HCT116 (cell line): ENCODE results near the gene SPINK5.

Source experiments
- CBX3 ChIP-seq: IDR thresholded peaks from 2 replicates; pipeline ENCODE4 v1.6.1; 2012; ENCODE audit warnings: low read depth
- CEBPB ChIP-seq: IDR thresholded peaks from 2 replicates; pipeline ENCODE4 v1.6.1; 2012; ENCODE audit warnings: low read depth
- EZH2 ChIP-seq: fragments of 200-600 bp; sonication (generic); IDR thresholded peaks from 2 replicates; pipeline ENCODE4 v1.6.1; 2017; ENCODE audit warnings: antibody characterized with exemption, mixed run types
- EZH2phosphoT487 ChIP-seq: fragments of 200-600 bp; IDR thresholded peaks from 2 replicates; pipeline ENCODE4 v1.6.1; 2018; ENCODE audit warnings: antibody characterized with exemption, borderline replicate concordance
- JUND ChIP-seq: IDR thresholded peaks from 2 replicates; pipeline ENCODE4 v1.6.1; 2012
- POLR2A ChIP-seq: IDR thresholded peaks from 2 replicates; pipeline ENCODE4 v1.7.0; 2011; ENCODE audit warnings: borderline replicate concordance; ENCODE audit not compliant: insufficient read depth, insufficient read length; ENCODE audit errors: extremely low read depth
- RAD21 ChIP-seq: IDR thresholded peaks from 2 replicates; pipeline ENCODE4 v1.6.1; 2012; ENCODE audit warnings: low read depth, mild to moderate bottlenecking
- SP1 ChIP-seq: IDR thresholded peaks from 2 replicates; pipeline ENCODE4 v1.6.1; 2012; ENCODE audit warnings: low read depth
- YY1 ChIP-seq: IDR thresholded peaks from 2 replicates; pipeline ENCODE4 v1.6.1; 2011; ENCODE audit warnings: low read length, low read depth, moderate library complexity, mild to moderate bottlenecking; ENCODE audit not compliant: insufficient replicate concordance; ENCODE audit errors: extremely low read depth
- TF ChIP-seq, protein P1 (sequence below), 3 experiments: fragments of 200-600 bp in 1 of 3; sonication (generic) in 1 of 3; IDR thresholded peaks in 2 of 3; conservative IDR thresholded peaks in 1 of 3; 2 replicates each; pipeline ENCODE4 v1.5.1; 2012 to 2017; ENCODE audit warnings: low read depth in 2 of 3, low read length in 2 of 3, antibody characterized with exemption in 1 of 3, borderline replicate concordance in 1 of 3, control low read depth in 1 of 3, mild to moderate bottlenecking in 1 of 3, mixed read lengths in 1 of 3, mixed run types in 1 of 3, moderate library complexity in 1 of 3; ENCODE audit not compliant: insufficient read depth in 1 of 3
- TF ChIP-seq, protein P2 (sequence below): IDR thresholded peaks from 2 replicates; pipeline ENCODE4 v1.6.1; 2011; ENCODE audit warnings: mild to moderate bottlenecking, low read length, moderate library complexity; ENCODE audit not compliant: insufficient replicate concordance; ENCODE audit errors: extremely low read depth
- TF ChIP-seq, protein P3 (sequence below): IDR thresholded peaks from 2 replicates; pipeline ENCODE4 v1.6.1; 2012; ENCODE audit warnings: low read depth

DNA sequence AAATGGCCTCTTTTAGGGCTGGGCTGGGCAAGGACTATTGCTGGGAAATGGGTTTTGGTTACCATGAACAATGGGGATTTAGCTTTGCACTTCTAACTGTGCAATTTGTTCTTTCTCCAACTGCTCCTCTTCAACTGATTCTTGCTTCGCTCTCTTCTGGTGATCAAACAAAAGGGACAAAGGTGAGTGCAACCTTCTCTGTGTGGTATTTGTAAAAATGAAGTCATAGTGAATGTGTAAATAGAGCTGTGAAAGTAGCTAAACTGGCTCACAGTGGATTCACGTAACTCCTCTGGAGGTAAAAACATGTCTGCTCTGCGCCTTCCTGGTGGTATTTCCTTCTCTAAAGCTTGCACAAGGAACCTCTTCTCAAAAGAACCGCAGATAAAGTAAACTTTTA, 83.6 kb downstream of the SPINK5 start:
- TF ChIP-seq, protein P1, sequence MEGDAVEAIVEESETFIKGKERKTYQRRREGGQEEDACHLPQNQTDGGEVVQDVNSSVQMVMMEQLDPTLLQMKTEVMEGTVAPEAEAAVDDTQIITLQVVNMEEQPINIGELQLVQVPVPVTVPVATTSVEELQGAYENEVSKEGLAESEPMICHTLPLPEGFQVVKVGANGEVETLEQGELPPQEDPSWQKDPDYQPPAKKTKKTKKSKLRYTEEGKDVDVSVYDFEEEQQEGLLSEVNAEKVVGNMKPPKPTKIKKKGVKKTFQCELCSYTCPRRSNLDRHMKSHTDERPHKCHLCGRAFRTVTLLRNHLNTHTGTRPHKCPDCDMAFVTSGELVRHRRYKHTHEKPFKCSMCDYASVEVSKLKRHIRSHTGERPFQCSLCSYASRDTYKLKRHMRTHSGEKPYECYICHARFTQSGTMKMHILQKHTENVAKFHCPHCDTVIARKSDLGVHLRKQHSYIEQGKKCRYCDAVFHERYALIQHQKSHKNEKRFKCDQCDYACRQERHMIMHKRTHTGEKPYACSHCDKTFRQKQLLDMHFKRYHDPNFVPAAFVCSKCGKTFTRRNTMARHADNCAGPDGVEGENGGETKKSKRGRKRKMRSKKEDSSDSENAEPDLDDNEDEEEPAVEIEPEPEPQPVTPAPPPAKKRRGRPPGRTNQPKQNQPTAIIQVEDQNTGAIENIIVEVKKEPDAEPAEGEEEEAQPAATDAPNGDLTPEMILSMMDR (IDR thresholded peaks at IDR 0.05 in 2 of 3, conservative IDR thresholded peaks at IDR 0.05 in 1 of 3; ENCODE audit: borderline replicate concordance in 1 of 3, insufficient read depth in 1 of 3, low read depth in 2 of 3, low read length in 2 of 3) = no peak
- TF ChIP-seq POLR2A = no peak
- no peak for TF ChIP-seq YY1
- TF ChIP-seq RAD21 = no peak
- TF ChIP-seq CBX3 = no peak
- no peak for TF ChIP-seq EZH2phosphoT487
- no peak for TF ChIP-seq SP1
- TF ChIP-seq, protein P2, sequence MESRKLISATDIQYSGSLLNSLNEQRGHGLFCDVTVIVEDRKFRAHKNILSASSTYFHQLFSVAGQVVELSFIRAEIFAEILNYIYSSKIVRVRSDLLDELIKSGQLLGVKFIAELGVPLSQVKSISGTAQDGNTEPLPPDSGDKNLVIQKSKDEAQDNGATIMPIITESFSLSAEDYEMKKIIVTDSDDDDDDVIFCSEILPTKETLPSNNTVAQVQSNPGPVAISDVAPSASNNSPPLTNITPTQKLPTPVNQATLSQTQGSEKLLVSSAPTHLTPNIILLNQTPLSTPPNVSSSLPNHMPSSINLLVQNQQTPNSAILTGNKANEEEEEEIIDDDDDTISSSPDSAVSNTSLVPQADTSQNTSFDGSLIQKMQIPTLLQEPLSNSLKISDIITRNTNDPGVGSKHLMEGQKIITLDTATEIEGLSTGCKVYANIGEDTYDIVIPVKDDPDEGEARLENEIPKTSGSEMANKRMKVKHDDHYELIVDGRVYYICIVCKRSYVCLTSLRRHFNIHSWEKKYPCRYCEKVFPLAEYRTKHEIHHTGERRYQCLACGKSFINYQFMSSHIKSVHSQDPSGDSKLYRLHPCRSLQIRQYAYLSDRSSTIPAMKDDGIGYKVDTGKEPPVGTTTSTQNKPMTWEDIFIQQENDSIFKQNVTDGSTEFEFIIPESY = no peak
- TF ChIP-seq, protein P3, sequence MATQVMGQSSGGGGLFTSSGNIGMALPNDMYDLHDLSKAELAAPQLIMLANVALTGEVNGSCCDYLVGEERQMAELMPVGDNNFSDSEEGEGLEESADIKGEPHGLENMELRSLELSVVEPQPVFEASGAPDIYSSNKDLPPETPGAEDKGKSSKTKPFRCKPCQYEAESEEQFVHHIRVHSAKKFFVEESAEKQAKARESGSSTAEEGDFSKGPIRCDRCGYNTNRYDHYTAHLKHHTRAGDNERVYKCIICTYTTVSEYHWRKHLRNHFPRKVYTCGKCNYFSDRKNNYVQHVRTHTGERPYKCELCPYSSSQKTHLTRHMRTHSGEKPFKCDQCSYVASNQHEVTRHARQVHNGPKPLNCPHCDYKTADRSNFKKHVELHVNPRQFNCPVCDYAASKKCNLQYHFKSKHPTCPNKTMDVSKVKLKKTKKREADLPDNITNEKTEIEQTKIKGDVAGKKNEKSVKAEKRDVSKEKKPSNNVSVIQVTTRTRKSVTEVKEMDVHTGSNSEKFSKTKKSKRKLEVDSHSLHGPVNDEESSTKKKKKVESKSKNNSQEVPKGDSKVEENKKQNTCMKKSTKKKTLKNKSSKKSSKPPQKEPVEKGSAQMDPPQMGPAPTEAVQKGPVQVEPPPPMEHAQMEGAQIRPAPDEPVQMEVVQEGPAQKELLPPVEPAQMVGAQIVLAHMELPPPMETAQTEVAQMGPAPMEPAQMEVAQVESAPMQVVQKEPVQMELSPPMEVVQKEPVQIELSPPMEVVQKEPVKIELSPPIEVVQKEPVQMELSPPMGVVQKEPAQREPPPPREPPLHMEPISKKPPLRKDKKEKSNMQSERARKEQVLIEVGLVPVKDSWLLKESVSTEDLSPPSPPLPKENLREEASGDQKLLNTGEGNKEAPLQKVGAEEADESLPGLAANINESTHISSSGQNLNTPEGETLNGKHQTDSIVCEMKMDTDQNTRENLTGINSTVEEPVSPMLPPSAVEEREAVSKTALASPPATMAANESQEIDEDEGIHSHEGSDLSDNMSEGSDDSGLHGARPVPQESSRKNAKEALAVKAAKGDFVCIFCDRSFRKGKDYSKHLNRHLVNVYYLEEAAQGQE = no peak
- TF ChIP-seq EZH2 = no peak
- TF ChIP-seq JUND = no peak
- TF ChIP-seq CEBPB = no peak
